Brain microvascular endothelial cell (primary cell): ENCODE data around the gene NAPSA.

Experiments
- DNase-seq: peaks from one replicate; pipeline ENCODE4 v3.0.0-alpha.2; 2020
- H3K27ac ChIP-seq: fragments of 250-450 bp; sonication (Bioruptor Pico); 2 replicates; pipeline ENCODE4 v1.5.1; 2020; ENCODE audit warnings: mild to moderate bottlenecking, moderate library complexity
- H3K27me3 ChIP-seq: fragments of 250-450 bp; sonication (Bioruptor Pico); replicated peaks from 2 replicates; pipeline ENCODE4 v1.5.1; 2020; ENCODE audit warnings: mild to moderate bottlenecking
- H3K36me3 ChIP-seq: fragments of 250-450 bp; sonication (Bioruptor Pico); replicated peaks from 2 replicates; pipeline ENCODE4 v1.5.1; 2020; ENCODE audit warnings: mild to moderate bottlenecking
- H3K4me3 ChIP-seq: 2 replicates; pipeline ENCODE4 v1.5.1; 2011; ENCODE audit warnings: low read depth, mild to moderate bottlenecking, control low read depth, low read length, moderate library complexity
- CTCF ChIP-seq: IDR thresholded peaks from 2 replicates; pipeline ENCODE4 v1.5.1; 2011; ENCODE audit warnings: low read depth, mild to moderate bottlenecking, moderate library complexity, low read length, control low read depth, inconsistent platforms; ENCODE audit errors: missing control alignments
- in situ Hi-C: cut with HindIII; loops from 2 replicates; pipeline ENCODE4 v1.10.0; 2017; ENCODE audit warnings: low sequenced_read_pairs, low pct_ligation_motif_present

The NAPSA gene

GRCh38 chr19:50314724-50315708, 50.4 kb downstream of the NAPSA start:
- TF ChIP-seq CTCF = no peak
- in situ Hi-C loops = no loop called here
- Histone ChIP-seq H3K36me3 (no peaks in the 10 kb centered on the region), H3K27ac (no peak overlapping the region), H3K27me3 (peaks cover 32% of the 10 kb centered on the region), H3K4me3 (no peak overlapping the region)
- DNase-seq = no peak

- TF ChIP-seq CTCF = no peak
- Histone ChIP-seq H3K27ac (no peak overlapping the region), H3K36me3 (no peaks in the 10 kb centered on the region), H3K27me3 (peaks cover 32% of the 10 kb centered on the region), H3K4me3 (no peak overlapping the region)
- in situ Hi-C loops = no loop called here
- DNase-seq = no peak
Measured at GRCh38 chr19:50313812-50314536, 51.5 kb downstream of the NAPSA start.

GRCh38 chr19:50312967-50313811, 52.2 kb downstream of the NAPSA start:
- no peak for DNase-seq
- TF ChIP-seq CTCF = no peak
- in situ Hi-C loops = no loop called here
- Histone ChIP-seq H3K36me3 (no peaks in the 10 kb centered on the region), H3K4me3 (no peak overlapping the region), H3K27me3 (peaks cover 32% of the 10 kb centered on the region), H3K27ac (no peak overlapping the region)

GRCh38 chr19:50311723-50312635, 53.5 kb downstream of the NAPSA start:
- H3K4me3 ChIP-seq = no peak overlapping the region
- DNase-seq = no peak
- H3K36me3 ChIP-seq = no peaks in the 10 kb centered on the region
- no peak for TF ChIP-seq CTCF
- peaks cover 32% of the 10 kb centered on the region for H3K27me3 ChIP-seq
- in situ Hi-C loops = no loop called here
- H3K27ac ChIP-seq = no peak overlapping the region
